ENCODE data around the gene EPG5. TPM values are rescaled to one million over a fixed set of nuclear protein-coding genes. Genes with fewer than 3 reads are reported as not detected.

Gene EPG5
- total and polyA plus RNA-seq, 9 of the 15 experiments (the other 6 are each of a cell fraction or from before 2014, with no cell fraction given), result 1.3 to 10.7 (median 5.2) TPM

DNA sequence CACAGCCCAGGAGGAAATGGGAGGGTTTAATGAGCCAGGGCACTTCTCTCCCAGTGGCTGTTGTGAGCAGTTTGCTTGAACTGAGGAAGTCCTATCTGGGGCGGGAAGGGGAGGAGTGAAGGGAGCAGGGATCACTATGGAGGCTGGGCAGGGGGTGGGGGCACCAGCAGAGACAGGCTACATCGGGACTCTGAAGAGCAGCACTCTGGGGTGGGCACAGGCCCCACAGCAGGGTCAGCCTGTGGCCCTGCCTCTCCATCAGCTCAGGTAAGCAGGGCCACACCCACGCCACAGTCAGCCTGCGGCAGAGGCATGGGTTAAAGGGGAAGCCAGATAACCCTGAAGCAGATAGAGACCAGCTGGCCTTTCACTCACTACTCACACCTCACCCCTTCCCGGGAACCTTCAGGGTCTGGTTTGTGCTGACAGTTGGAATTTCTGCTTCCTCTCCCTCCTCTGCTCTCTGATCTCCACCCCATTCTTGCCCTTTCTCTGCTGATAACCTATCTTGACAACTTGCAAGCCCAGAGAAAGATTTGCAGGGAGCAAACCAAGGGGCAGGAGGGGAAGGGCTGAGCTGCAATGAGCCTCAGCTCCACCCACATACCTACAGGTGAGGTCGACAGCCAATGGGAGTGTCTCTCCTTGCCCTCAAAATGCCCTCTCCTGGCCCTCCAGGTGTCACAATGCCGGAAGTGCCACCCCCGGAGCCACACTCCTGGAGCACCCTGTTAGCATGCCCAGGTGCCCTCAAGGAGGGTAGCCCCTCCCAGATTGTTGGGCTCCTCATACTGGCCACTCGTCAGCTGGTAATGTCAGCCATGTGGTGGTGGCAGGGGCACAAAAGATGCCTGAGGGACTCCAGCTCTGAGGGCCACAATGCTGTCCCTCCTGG lies 138.0 kb downstream of the EPG5 start (continued):
- TF ChIP-seq BRCA1 (IDR thresholded peaks at IDR 0.05), result no peak
- no peak for TF ChIP-seq BRCA1 (CRISPR knock-in tag; IDR thresholded peaks at IDR 0.05)
- TF ChIP-seq ZNF197 (CRISPR knock-in tag; IDR thresholded peaks at IDR 0.05; ENCODE audit: low read depth), result no peak
- no peak for TF ChIP-seq RBM25 (IDR thresholded peaks at IDR 0.05; ENCODE audit: low read depth, low read length, severe bottlenecking)
- no peak for TF ChIP-seq NR2C1 (IDR thresholded peaks at IDR 0.05)
- TF ChIP-seq NR2C1 (tag; IDR thresholded peaks at IDR 0.05), result 0 out of 2 replicates have a peak, but pooled peaks have one; percentile 43
- TF ChIP-seq DDX20 (tag; IDR thresholded peaks at IDR 0.05; ENCODE audit: low read depth), result no peak
- no peak for TF ChIP-seq CHD2 (IDR thresholded peaks at IDR 0.05; ENCODE audit: low read depth, low read length)
- no peak for TF ChIP-seq PHF20 (IDR thresholded peaks at IDR 0.05; ENCODE audit: partially characterized antibody)
- peak in 1 of 2 experiments; percentile 47; a peak in 1 of 4 replicates for TF ChIP-seq TEAD1 (CRISPR knock-in tag; IDR thresholded peaks at IDR 0.05)
- TF ChIP-seq, protein P1, sequence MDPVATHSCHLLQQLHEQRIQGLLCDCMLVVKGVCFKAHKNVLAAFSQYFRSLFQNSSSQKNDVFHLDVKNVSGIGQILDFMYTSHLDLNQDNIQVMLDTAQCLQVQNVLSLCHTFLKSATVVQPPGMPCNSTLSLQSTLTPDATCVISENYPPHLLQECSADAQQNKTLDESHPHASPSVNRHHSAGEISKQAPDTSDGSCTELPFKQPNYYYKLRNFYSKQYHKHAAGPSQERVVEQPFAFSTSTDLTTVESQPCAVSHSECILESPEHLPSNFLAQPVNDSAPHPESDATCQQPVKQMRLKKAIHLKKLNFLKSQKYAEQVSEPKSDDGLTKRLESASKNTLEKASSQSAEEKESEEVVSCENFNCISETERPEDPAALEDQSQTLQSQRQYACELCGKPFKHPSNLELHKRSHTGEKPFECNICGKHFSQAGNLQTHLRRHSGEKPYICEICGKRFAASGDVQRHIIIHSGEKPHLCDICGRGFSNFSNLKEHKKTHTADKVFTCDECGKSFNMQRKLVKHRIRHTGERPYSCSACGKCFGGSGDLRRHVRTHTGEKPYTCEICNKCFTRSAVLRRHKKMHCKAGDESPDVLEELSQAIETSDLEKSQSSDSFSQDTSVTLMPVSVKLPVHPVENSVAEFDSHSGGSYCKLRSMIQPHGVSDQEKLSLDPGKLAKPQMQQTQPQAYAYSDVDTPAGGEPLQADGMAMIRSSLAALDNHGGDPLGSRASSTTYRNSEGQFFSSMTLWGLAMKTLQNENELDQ (CRISPR knock-in tag; IDR thresholded peaks at IDR 0.05; ENCODE audit: borderline replicate concordance), result no peak
- TF ChIP-seq, protein P2, sequence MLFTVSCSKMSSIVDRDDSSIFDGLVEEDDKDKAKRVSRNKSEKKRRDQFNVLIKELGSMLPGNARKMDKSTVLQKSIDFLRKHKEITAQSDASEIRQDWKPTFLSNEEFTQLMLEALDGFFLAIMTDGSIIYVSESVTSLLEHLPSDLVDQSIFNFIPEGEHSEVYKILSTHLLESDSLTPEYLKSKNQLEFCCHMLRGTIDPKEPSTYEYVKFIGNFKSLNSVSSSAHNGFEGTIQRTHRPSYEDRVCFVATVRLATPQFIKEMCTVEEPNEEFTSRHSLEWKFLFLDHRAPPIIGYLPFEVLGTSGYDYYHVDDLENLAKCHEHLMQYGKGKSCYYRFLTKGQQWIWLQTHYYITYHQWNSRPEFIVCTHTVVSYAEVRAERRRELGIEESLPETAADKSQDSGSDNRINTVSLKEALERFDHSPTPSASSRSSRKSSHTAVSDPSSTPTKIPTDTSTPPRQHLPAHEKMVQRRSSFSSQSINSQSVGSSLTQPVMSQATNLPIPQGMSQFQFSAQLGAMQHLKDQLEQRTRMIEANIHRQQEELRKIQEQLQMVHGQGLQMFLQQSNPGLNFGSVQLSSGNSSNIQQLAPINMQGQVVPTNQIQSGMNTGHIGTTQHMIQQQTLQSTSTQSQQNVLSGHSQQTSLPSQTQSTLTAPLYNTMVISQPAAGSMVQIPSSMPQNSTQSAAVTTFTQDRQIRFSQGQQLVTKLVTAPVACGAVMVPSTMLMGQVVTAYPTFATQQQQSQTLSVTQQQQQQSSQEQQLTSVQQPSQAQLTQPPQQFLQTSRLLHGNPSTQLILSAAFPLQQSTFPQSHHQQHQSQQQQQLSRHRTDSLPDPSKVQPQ (CRISPR knock-in tag; IDR thresholded peaks at IDR 0.05; ENCODE audit: borderline replicate concordance), result no peak
- TF ChIP-seq SFPQ (IDR thresholded peaks at IDR 0.05; ENCODE audit: low read depth, low read length), result no peak
- no peak for TF ChIP-seq PRMT5 (CRISPR knock-in tag; IDR thresholded peaks at IDR 0.05)
- no peak for TF ChIP-seq ZFP36 (IDR thresholded peaks at IDR 0.05; ENCODE audit: low read depth, low read length, partially characterized antibody)
- TF ChIP-seq CBFA2T2 (conservative IDR thresholded peaks at IDR 0.05), result peak; percentile 14; the same call in 1 of the 2 replicates
